HepG2 (cell line): ENCODE measurements around the gene DPP8. TPM values are rescaled to one million over a fixed set of nuclear protein-coding genes. Genes with fewer than 3 reads are reported as not detected.

ENCODE experiments used
- KLF6 ChIP-seq: IDR thresholded peaks from 2 replicates; pipeline ENCODE4 v1.8.0; 2016; ENCODE audit warnings: missing biosample characterization, missing genetic modification reagents
- RBFOX2 ChIP-seq: fragments of 200-400 bp; formaldehyde crosslinking; IDR thresholded peaks from 2 replicates; pipeline ENCODE4 v1.6.1; 2017; ENCODE audit warnings: low read depth, mild to moderate bottlenecking, low read length
- SNAPC2 ChIP-seq: sonication (generic); formaldehyde crosslinking; IDR thresholded peaks from 2 replicates; pipeline ENCODE4 v1.8.1; 2022; ENCODE audit warnings: mild to moderate bottlenecking, missing genetic modification reagents
- SOX5 ChIP-seq: IDR thresholded peaks from 2 replicates; pipeline ENCODE4 v1.6.1; 2016; ENCODE audit warnings: borderline replicate concordance
- THAP11 ChIP-seq: IDR thresholded peaks from 2 replicates; pipeline ENCODE4 v1.6.1; 2016; ENCODE audit warnings: missing biosample characterization, missing genetic modification reagents
- YEATS4 ChIP-seq: sonication (generic); formaldehyde crosslinking; IDR thresholded peaks from 2 replicates; pipeline ENCODE4 v1.4.0; 2020; ENCODE audit warnings: missing genetic modification reagents, borderline replicate concordance
- ZBTB42 ChIP-seq: sonication (generic); formaldehyde crosslinking; IDR thresholded peaks from 2 replicates; pipeline ENCODE4 v1.5.0; 2020; ENCODE audit warnings: mild to moderate bottlenecking, missing genetic modification reagents
- ZMYM2 ChIP-seq: sonication (generic); formaldehyde crosslinking; IDR thresholded peaks from 2 replicates; pipeline ENCODE4 v1.8.0; 2022; ENCODE audit warnings: mild to moderate bottlenecking, missing genetic modification reagents
- ZNF292 ChIP-seq: sonication (generic); formaldehyde crosslinking; IDR thresholded peaks from 2 replicates; pipeline ENCODE4 v1.8.1; 2022; ENCODE audit warnings: mild to moderate bottlenecking, low read depth, missing genetic modification reagents, borderline replicate concordance
- ZNF3 ChIP-seq: IDR thresholded peaks from 2 replicates; pipeline ENCODE4 v1.7.0; 2017; ENCODE audit warnings: inconsistent platforms
- ZNF709 ChIP-seq: sonication (generic); formaldehyde crosslinking; IDR thresholded peaks from 2 replicates; pipeline ENCODE4 v1.5.0; 2020; ENCODE audit warnings: mild to moderate bottlenecking, missing genetic modification reagents
- ZNF746 ChIP-seq: sonication (generic); formaldehyde crosslinking; IDR thresholded peaks from 2 replicates; pipeline ENCODE4 v1.8.0; 2022; ENCODE audit warnings: mild to moderate bottlenecking, missing genetic modification reagents
- ZNF75D ChIP-seq: sonication (generic); formaldehyde crosslinking; IDR thresholded peaks from 2 replicates; pipeline ENCODE4 v1.8.1; 2023; ENCODE audit warnings: missing genetic modification reagents, mild to moderate bottlenecking, borderline replicate concordance
- ZSCAN9 ChIP-seq: IDR thresholded peaks from 2 replicates; pipeline ENCODE4 v1.6.1; 2016; ENCODE audit warnings: borderline replicate concordance
- polyA plus RNA-seq, 8 experiments: library from polyadenylated mRNA; depleted of rRNA in 3 of 8; stranded (reverse) in 7 of 8; unstranded in 1 of 8; fragments of >200 nt; fragmentation: Illumina TruSeq in 4 of 8; extraction: Trizol in 4 of 8; gene quantifications; 2 replicates each; pipeline versions ENCODE4 v1.2.1 to v1.2.3, GENCODE V29; 2011 to 2016; ENCODE audit warnings: low read depth in 4 of 8, missing spikeins in 1 of 8, mixed read lengths in 1 of 8; ENCODE audit not compliant: insufficient read depth in 1 of 8
- total RNA-seq, 5 experiments: library from RNA; depleted of rRNA; stranded (reverse); fragments of >200 nt; fragmentation: Illumina TruSeq; extraction: Trizol; gene quantifications; 2 replicates each; pipeline ENCODE4 v1.2.3, GENCODE V29; 2016; ENCODE audit warnings: low read depth in 1 of 5
- TF ChIP-seq, protein P1 (sequence below): sonication (generic); formaldehyde crosslinking; IDR thresholded peaks from 2 replicates; pipeline ENCODE4 v1.8.0; 2023; ENCODE audit warnings: mild to moderate bottlenecking, missing genetic modification reagents
- TF ChIP-seq, protein P2 (sequence below): sonication (generic); formaldehyde crosslinking; IDR thresholded peaks from 2 replicates; pipeline ENCODE4 v1.4.0; 2020; ENCODE audit warnings: missing genetic modification reagents
- TF ChIP-seq, protein P3 (sequence below): sonication (generic); formaldehyde crosslinking; IDR thresholded peaks from 2 replicates; pipeline ENCODE4 v1.4.0; 2020; ENCODE audit warnings: missing genetic modification reagents
- TF ChIP-seq, protein P4 (sequence below): sonication (generic); formaldehyde crosslinking; conservative IDR thresholded peaks from 2 replicates; pipeline ENCODE4 v1.8.0; 2022; ENCODE audit warnings: mild to moderate bottlenecking, moderate library complexity, missing genetic modification reagents
- TF ChIP-seq, protein P5 (sequence below): sonication (generic); formaldehyde crosslinking; conservative IDR thresholded peaks from 2 replicates; pipeline ENCODE4 v1.4.0; 2020; ENCODE audit warnings: missing genetic modification reagents
- TF ChIP-seq, protein P6 (sequence below): IDR thresholded peaks from 2 replicates; pipeline ENCODE4 v1.6.1; 2016

The DPP8 gene
- total and polyA plus RNA-seq, 2 of the 13 experiments (the other 11 are each of a cell fraction or from before 2014, with no cell fraction given): 18.0 to 26.3 TPM

DNA sequence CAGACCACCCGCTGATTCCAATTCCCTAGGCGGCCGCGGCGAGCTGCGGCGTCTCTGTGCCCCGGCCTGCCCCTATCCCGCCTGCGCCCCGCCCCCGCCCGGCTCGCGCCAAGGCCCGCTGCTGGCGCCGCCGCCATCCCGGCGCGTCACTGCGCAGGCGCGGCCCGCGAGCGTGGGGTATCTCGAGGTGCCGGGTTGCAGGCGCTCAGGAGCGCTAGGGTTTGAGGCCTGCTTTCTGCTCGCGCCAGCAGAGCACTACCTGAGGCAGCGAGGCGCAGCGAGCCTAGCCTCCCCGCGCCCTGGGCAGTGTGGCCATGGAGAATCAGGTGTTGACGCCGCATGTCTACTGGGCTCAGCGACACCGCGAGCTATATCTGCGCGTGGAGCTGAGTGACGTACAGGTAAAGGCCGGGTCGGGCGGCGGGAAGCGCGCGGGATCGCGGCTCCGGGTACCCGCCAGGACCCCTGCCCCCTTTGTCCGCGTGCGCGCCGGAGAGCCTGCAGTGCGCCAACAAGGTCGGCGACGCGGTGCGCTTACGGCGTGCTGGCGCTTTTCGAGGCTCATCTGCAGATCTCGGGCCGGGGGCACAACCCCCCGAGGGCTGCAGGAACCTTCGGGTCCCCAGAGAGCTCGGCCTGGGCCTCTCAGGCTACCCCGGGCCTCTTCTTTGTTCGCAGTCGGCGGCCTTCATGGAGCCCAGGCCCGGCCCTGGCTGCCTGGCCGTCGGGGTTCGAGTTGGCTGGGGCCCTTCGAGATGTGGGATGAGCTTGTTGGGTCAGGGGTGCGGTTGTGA is 13.0 kb upstream of the DPP8 start, which contains the start of gene HACD3 (continued):
- TF ChIP-seq ZNF292 (CRISPR knock-in tag) (no peak), ZNF75D (CRISPR knock-in tag) (peak; percentile 84; the same call in 1 of the 2 replicates), SOX5 (CRISPR knock-in tag) (no peak), ZNF709 (peak; percentile 91), SNAPC2 (no peak; the same call in 1 of the 2 replicates), KLF6 (peak; percentile 84), ZNF3 (0 out of 2 replicates have a peak, but pooled peaks have one; percentile 48), YEATS4 (CRISPR knock-in tag) (peak; percentile 94), ZMYM2 (CRISPR knock-in tag) (peak; percentile 86), THAP11 (CRISPR knock-in tag) (peak; percentile 63; the same call in 1 of the 2 replicates), ZBTB42 (CRISPR knock-in tag) (peak; percentile 91), ZSCAN9 (CRISPR knock-in tag) (peak; percentile 35; the same call in 1 of the 2 replicates), ZNF746 (CRISPR knock-in tag) (peak; percentile 65; the same call in 1 of the 2 replicates), RBFOX2 (peak; percentile 87)
- TF ChIP-seq, protein P1, sequence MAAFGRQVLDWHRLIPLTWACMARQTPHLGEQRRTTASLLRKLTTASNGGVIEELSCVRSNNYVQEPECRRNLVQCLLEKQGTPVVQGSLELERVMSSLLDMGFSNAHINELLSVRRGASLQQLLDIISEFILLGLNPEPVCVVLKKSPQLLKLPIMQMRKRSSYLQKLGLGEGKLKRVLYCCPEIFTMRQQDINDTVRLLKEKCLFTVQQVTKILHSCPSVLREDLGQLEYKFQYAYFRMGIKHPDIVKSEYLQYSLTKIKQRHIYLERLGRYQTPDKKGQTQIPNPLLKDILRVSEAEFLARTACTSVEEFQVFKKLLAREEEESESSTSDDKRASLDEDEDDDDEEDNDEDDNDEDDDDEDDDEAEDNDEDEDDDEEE (CRISPR knock-in tag): peak; percentile 96
- TF ChIP-seq, protein P2, sequence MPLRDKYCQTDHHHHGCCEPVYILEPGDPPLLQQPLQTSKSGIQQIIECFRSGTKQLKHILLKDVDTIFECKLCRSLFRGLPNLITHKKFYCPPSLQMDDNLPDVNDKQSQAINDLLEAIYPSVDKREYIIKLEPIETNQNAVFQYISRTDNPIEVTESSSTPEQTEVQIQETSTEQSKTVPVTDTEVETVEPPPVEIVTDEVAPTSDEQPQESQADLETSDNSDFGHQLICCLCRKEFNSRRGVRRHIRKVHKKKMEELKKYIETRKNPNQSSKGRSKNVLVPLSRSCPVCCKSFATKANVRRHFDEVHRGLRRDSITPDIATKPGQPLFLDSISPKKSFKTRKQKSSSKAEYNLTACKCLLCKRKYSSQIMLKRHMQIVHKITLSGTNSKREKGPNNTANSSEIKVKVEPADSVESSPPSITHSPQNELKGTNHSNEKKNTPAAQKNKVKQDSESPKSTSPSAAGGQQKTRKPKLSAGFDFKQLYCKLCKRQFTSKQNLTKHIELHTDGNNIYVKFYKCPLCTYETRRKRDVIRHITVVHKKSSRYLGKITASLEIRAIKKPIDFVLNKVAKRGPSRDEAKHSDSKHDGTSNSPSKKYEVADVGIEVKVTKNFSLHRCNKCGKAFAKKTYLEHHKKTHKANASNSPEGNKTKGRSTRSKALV: peak; percentile 98
- TF ChIP-seq, protein P3, sequence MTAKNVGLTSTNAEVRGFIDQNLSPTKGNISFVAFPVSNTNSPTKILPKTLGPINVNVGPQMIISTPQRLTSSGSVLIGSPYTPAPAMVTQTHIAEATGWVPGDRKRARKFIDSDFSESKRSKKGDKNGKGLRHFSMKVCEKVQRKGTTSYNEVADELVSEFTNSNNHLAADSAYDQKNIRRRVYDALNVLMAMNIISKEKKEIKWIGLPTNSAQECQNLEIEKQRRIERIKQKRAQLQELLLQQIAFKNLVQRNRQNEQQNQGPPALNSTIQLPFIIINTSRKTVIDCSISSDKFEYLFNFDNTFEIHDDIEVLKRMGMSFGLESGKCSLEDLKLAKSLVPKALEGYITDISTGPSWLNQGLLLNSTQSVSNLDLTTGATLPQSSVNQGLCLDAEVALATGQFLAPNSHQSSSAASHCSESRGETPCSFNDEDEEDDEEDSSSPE: peak; percentile 91
- TF ChIP-seq, protein P4, sequence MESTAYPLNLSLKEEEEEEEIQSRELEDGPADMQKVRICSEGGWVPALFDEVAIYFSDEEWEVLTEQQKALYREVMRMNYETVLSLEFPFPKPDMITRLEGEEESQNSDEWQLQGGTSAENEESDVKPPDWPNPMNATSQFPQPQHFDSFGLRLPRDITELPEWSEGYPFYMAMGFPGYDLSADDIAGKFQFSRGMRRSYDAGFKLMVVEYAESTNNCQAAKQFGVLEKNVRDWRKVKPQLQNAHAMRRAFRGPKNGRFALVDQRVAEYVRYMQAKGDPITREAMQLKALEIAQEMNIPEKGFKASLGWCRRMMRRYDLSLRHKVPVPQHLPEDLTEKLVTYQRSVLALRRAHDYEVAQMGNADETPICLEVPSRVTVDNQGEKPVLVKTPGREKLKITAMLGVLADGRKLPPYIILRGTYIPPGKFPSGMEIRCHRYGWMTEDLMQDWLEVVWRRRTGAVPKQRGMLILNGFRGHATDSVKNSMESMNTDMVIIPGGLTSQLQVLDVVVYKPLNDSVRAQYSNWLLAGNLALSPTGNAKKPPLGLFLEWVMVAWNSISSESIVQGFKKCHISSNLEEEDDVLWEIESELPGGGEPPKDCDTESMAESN (CRISPR knock-in tag): peak; percentile 92
- TF ChIP-seq, protein P5, sequence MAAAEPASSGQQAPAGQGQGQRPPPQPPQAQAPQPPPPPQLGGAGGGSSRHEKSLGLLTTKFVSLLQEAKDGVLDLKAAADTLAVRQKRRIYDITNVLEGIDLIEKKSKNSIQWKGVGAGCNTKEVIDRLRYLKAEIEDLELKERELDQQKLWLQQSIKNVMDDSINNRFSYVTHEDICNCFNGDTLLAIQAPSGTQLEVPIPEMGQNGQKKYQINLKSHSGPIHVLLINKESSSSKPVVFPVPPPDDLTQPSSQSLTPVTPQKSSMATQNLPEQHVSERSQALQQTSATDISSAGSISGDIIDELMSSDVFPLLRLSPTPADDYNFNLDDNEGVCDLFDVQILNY (CRISPR knock-in tag): peak; percentile 67
- TF ChIP-seq, protein P6, sequence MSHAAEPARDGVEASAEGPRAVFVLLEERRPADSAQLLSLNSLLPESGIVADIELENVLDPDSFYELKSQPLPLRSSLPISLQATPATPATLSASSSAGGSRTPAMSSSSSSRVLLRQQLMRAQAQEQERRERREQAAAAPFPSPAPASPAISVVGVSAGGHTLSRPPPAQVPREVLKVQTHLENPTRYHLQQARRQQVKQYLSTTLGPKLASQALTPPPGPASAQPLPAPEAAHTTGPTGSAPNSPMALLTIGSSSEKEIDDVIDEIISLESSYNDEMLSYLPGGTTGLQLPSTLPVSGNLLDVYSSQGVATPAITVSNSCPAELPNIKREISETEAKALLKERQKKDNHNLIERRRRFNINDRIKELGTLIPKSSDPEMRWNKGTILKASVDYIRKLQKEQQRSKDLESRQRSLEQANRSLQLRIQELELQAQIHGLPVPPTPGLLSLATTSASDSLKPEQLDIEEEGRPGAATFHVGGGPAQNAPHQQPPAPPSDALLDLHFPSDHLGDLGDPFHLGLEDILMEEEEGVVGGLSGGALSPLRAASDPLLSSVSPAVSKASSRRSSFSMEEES: no peak; the same call in 1 of the 2 replicates
